Nephron progenitor cell (in vitro differentiated cells): ENCODE data around the gene INSIG2.

Experiments
- DNase-seq: peaks from one replicate; pipeline ENCODE4 v3.0.0; 2021
- H3K27ac Mint-ChIP-seq: 2 replicates; pipeline ENCODE4 v1.8.0; 2021; ENCODE audit warnings: mild to moderate bottlenecking, moderate library complexity, mixed read lengths
- H3K27me3 Mint-ChIP-seq: 2 replicates; pipeline ENCODE4 v1.8.0; 2021; ENCODE audit warnings: mild to moderate bottlenecking, low read depth, mixed read lengths; ENCODE audit not compliant: poor library complexity
- H3K36me3 Mint-ChIP-seq: 2 replicates; pipeline ENCODE4 v1.8.0; 2021; ENCODE audit warnings: low read depth, mixed read lengths
- H3K4me1 Mint-ChIP-seq: 2 replicates; pipeline ENCODE4 v1.8.0; 2021; ENCODE audit warnings: mixed read lengths
- H3K4me3 Mint-ChIP-seq: 2 replicates; pipeline ENCODE4 v1.8.0; 2021; ENCODE audit warnings: mild to moderate bottlenecking, moderate library complexity, mixed read lengths
- H3K9me3 Mint-ChIP-seq: 2 replicates; pipeline ENCODE4 v1.8.0; 2021; ENCODE audit warnings: mild to moderate bottlenecking, moderate library complexity, mixed read lengths
- TF ChIP-seq, protein P1 (sequence below): fragments of 200-600 bp; sonication (generic); IDR thresholded peaks from 2 replicates; pipeline ENCODE4 v1.5.0; 2021; ENCODE audit warnings: antibody characterized with exemption

The INSIG2 gene

DNA sequence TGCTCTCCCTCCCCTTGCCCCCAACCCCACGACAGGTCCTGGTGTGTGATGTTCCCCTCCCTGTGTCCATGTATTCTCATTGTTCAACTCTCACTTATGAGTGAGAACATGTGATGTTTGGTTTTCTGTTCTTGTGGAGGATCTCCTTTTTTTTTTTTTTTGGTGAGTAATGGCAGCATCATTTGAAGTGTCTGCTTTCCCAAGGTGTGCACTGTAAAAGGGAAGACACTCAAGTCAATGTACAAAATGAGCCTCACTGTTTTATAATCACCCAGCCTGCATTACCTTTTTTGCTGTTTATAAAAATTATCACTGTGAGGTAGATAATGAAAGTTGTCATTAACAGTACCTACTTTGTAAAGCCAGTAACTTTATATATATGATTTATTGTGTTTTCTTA lies 56.9 kb downstream of the INSIG2 start:
- H3K27ac Mint-ChIP-seq: no peak overlapping the region
- no peak for DNase-seq
- no peak overlapping the region for H3K4me3 Mint-ChIP-seq
- H3K36me3 Mint-ChIP-seq: peaks cover 11% of the 10 kb centered on the region
- H3K9me3 Mint-ChIP-seq: peaks cover 30% of the 10 kb centered on the region
- no peaks in the 10 kb centered on the region for H3K27me3 Mint-ChIP-seq
- H3K4me1 Mint-ChIP-seq: peaks cover 13% of the 10 kb centered on the region
- TF ChIP-seq, protein P1, sequence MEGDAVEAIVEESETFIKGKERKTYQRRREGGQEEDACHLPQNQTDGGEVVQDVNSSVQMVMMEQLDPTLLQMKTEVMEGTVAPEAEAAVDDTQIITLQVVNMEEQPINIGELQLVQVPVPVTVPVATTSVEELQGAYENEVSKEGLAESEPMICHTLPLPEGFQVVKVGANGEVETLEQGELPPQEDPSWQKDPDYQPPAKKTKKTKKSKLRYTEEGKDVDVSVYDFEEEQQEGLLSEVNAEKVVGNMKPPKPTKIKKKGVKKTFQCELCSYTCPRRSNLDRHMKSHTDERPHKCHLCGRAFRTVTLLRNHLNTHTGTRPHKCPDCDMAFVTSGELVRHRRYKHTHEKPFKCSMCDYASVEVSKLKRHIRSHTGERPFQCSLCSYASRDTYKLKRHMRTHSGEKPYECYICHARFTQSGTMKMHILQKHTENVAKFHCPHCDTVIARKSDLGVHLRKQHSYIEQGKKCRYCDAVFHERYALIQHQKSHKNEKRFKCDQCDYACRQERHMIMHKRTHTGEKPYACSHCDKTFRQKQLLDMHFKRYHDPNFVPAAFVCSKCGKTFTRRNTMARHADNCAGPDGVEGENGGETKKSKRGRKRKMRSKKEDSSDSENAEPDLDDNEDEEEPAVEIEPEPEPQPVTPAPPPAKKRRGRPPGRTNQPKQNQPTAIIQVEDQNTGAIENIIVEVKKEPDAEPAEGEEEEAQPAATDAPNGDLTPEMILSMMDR: no peak

DNA sequence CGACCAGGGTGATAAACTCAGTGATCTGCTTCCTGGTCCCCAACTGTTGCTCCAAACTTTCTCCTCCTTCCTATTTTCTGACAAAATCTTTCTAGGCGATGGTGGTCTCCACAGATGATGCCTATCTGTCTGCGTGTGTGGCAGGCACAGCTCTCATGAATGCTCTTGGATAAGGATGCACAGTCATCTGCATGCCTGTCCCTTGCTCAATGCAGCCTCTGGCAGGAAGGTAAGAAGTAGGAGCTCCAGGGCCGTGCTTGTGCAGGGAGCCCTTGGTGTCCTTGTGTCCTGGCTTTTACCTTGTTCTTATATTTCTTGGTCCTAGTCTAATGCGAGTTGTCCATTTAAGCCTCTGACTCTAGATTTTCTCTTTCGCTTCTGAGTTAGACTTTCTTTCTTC lies 57.5 kb downstream of the INSIG2 start:
- TF ChIP-seq, protein P1: no peak
- H3K9me3 Mint-ChIP-seq: peaks cover 30% of the 10 kb centered on the region
- H3K4me3 Mint-ChIP-seq: no peak overlapping the region
- no peaks in the 10 kb centered on the region for H3K27me3 Mint-ChIP-seq
- no peak overlapping the region for H3K27ac Mint-ChIP-seq
- peaks cover 13% of the 10 kb centered on the region for H3K4me1 Mint-ChIP-seq
- no peak for DNase-seq
- H3K36me3 Mint-ChIP-seq: peaks cover 11% of the 10 kb centered on the region

DNA sequence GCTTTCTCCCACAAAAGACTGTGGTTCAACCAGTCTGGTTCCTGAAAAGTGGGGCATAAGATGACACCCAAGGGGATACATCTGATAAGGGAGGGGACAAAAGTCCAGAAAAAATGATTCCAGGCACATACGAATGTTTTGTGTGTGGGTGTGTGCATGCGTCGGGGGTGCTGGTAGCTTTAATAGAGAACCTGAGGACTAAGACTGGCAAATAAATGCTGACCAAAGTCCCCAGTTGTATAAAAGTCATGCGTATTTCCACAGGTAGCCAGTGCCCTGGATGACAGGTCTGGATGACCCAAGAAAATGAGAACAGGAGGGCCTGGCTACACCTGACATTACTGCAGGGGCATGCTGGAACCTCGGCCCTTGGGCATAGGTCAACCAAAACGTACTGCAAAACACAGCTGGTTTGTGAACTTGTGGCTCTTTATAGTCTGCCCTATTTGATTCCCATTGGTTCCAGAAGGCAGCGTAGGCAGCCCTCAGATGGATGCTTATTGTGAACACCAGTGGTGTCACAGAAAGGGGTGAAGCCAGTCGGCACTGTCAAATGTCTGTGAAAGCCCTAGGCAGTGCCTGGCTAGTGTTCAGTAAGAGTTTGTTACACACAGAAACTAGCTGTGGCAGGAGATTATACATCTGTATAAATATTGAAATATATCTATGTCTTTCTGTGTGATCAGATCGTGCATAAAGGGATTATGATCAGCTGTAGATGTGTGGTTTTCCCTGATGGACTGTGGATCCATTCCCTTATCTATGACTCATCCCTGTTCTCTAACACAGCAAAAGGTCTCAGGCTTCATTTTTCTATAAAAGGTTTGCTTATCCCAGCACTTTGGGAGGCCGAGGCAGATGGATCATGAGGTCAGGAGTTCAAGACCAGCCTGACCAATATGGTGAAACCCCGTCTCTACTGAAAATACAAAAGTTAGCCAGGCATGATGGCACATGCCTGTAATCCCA lies 58.3 kb downstream of the INSIG2 start:
- DNase-seq: no peak
- H3K27me3 Mint-ChIP-seq: peaks cover 2% of the 10 kb centered on the region
- H3K4me3 Mint-ChIP-seq: no peak overlapping the region
- no peak overlapping the region for H3K27ac Mint-ChIP-seq
- peaks cover 30% of the 10 kb centered on the region for H3K9me3 Mint-ChIP-seq
- peaks cover 11% of the 10 kb centered on the region for H3K36me3 Mint-ChIP-seq
- H3K4me1 Mint-ChIP-seq: peaks cover 13% of the 10 kb centered on the region
- TF ChIP-seq, protein P1: no peak

DNA sequence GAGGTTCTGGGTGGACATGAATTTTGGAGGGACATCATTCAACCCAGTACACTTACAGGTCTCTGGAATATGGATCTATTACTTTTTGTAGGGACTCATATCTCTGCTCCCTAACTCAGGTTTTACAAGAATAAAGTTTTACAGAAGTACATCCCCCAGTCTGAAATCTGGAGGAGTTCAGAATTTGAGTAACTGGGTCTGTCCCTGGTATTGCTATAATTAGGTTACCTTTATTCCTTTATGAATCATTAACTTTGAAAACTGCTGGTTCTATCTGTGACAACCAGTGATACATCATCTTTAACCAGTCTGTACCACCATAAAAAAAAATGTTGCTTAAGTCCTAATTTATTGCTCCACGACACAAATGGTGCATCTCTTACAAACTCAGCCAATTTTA lies 59.9 kb downstream of the INSIG2 start:
- Mint-ChIP-seq H3K4me1 (peaks cover 17% of the 10 kb centered on the region), H3K27ac (no peak overlapping the region), H3K36me3 (peaks cover 5% of the 10 kb centered on the region), H3K9me3 (peaks cover 19% of the 10 kb centered on the region), H3K4me3 (no peak overlapping the region), H3K27me3 (peaks cover 4% of the 10 kb centered on the region)
- TF ChIP-seq, protein P1: no peak
- DNase-seq: no peak

DNA sequence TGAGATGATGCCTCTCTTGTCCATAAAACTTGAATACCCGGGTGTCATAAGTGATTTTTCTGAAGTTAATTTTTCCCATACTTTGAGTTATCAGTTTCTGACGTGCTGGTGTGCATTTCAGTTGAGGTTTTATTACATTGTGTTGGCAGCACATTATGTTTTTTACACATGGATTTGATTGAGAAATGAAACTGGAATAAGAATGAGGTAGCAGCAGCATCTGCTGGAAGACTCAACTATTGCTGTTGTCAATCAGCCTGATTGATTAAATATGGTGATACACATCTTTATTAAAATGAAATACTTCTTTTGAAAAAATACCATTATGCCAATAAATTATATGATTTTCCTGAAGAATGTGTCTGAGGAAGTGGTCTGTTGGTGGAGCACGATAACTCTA lies 60.5 kb downstream of the INSIG2 start:
- H3K27me3 Mint-ChIP-seq: peaks cover 4% of the 10 kb centered on the region
- DNase-seq: no peak
- no peaks in the 10 kb centered on the region for H3K36me3 Mint-ChIP-seq
- TF ChIP-seq, protein P1: no peak
- H3K27ac Mint-ChIP-seq: no peak overlapping the region
- H3K4me3 Mint-ChIP-seq: no peak overlapping the region
- H3K4me1 Mint-ChIP-seq: peaks cover 21% of the 10 kb centered on the region
- H3K9me3 Mint-ChIP-seq: peaks cover 12% of the 10 kb centered on the region

DNA sequence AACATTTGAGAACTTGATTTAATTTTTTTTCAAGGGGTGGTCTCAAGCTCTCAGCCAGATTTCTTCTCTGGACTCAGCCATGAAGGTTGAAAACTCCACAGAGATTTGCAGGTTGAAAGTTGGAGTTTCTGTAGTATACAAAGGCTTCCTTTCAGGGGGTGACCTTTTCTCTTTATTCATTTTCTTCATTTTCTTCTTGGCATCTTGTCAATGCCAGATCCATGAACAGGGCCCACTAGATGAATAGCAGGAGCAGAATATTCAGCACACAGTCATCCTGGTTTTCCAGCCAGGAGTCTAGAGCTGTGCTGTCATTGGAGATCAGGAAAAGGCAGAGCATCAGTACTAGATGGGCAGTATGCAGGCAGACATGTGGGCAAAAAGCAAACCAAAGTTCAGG lies 62.0 kb downstream of the INSIG2 start:
- H3K27me3 Mint-ChIP-seq: peaks cover 4% of the 10 kb centered on the region
- H3K4me1 Mint-ChIP-seq: peaks cover 28% of the 10 kb centered on the region
- no peak for DNase-seq
- H3K36me3 Mint-ChIP-seq: no peaks in the 10 kb centered on the region
- peaks cover 8% of the 10 kb centered on the region for H3K9me3 Mint-ChIP-seq
- no peak overlapping the region for H3K27ac Mint-ChIP-seq
- H3K4me3 Mint-ChIP-seq: no peak overlapping the region
- TF ChIP-seq, protein P1: no peak
